ENCODE data around the gene COMT. TPM values are rescaled to one million over a fixed set of nuclear protein-coding genes. Genes with fewer than 3 reads are reported as not detected.

The COMT gene
- total RNA-seq, 2 experiments from 2014 or later = 76.1 to 79.6 TPM

GRCh38 chr22:19993926-19994325 lies 52.4 kb downstream of the COMT start:
- no peak for DNase-seq

GRCh38 chr22:19994851-19995610 lies 53.5 kb downstream of the COMT start:
- Mint-ChIP-seq H3K9me3 (no peaks in the 10 kb centered on the region), H3K4me3 (no peak overlapping the region), H3K27ac (no peak overlapping the region), H3K36me3 (no peaks in the 10 kb centered on the region), H3K27me3 (no peaks in the 10 kb centered on the region), H3K4me1 (no peaks in the 10 kb centered on the region)
- DNase-seq = no peak

More at GRCh38 chr22:19993926-19994325, 52.4 kb downstream of the COMT start:
- H3K9me3 Mint-ChIP-seq = no peaks in the 10 kb centered on the region
- H3K4me1 Mint-ChIP-seq = no peaks in the 10 kb centered on the region
- H3K27ac Mint-ChIP-seq = no peak overlapping the region
- no peaks in the 10 kb centered on the region for H3K27me3 Mint-ChIP-seq
- no peak overlapping the region for H3K4me3 Mint-ChIP-seq
- no peaks in the 10 kb centered on the region for H3K36me3 Mint-ChIP-seq

GRCh38 chr22:19995611-19996339 lies 54.2 kb downstream of the COMT start:
- H3K27me3 Mint-ChIP-seq = no peaks in the 10 kb centered on the region
- no peak for DNase-seq
- no peaks in the 10 kb centered on the region for H3K36me3 Mint-ChIP-seq
- no peaks in the 10 kb centered on the region for H3K4me1 Mint-ChIP-seq
- no peaks in the 10 kb centered on the region for H3K9me3 Mint-ChIP-seq
- no peak overlapping the region for H3K4me3 Mint-ChIP-seq
- H3K27ac Mint-ChIP-seq = no peak overlapping the region

- Mint-ChIP-seq H3K4me1 (no peaks in the 10 kb centered on the region), H3K27ac (no peak overlapping the region), H3K4me3 (no peak overlapping the region), H3K36me3 (no peaks in the 10 kb centered on the region), H3K27me3 (no peaks in the 10 kb centered on the region), H3K9me3 (no peaks in the 10 kb centered on the region)
- no peak for DNase-seq
Observed at GRCh38 chr22:19996694-19997384, 55.3 kb downstream of the COMT start.

- H3K36me3 Mint-ChIP-seq = no peaks in the 10 kb centered on the region
- H3K4me1 Mint-ChIP-seq = no peaks in the 10 kb centered on the region
- DNase-seq = no peak
- no peak overlapping the region for H3K4me3 Mint-ChIP-seq
- no peaks in the 10 kb centered on the region for H3K27me3 Mint-ChIP-seq
- no peak overlapping the region for H3K27ac Mint-ChIP-seq
- H3K9me3 Mint-ChIP-seq = no peaks in the 10 kb centered on the region
Observed at GRCh38 chr22:19997561-19998231, 56.1 kb downstream of the COMT start.

- DNase-seq = no peak
- no peak overlapping the region for H3K27ac Mint-ChIP-seq
- peaks cover 7% of the 10 kb centered on the region for H3K9me3 Mint-ChIP-seq
- no peaks in the 10 kb centered on the region for H3K36me3 Mint-ChIP-seq
- H3K4me3 Mint-ChIP-seq = no peak overlapping the region
- no peaks in the 10 kb centered on the region for H3K4me1 Mint-ChIP-seq
- no peaks in the 10 kb centered on the region for H3K27me3 Mint-ChIP-seq
Observed at GRCh38 chr22:19998232-19998951, 56.8 kb downstream of the COMT start.

GRCh38 chr22:19998991-19999820 lies 57.6 kb downstream of the COMT start:
- Mint-ChIP-seq H3K27ac (no peak overlapping the region), H3K9me3 (peaks cover 14% of the 10 kb centered on the region), H3K27me3 (no peaks in the 10 kb centered on the region), H3K4me3 (no peak overlapping the region), H3K36me3 (no peaks in the 10 kb centered on the region), H3K4me1 (no peaks in the 10 kb centered on the region)
- DNase-seq = no peak

GRCh38 chr22:20000246-20001081 lies 58.9 kb downstream of the COMT start:
- Mint-ChIP-seq H3K27me3 (no peaks in the 10 kb centered on the region), H3K4me1 (no peaks in the 10 kb centered on the region), H3K27ac (no peak overlapping the region), H3K4me3 (no peak overlapping the region), H3K36me3 (no peaks in the 10 kb centered on the region), H3K9me3 (peaks cover 19% of the 10 kb centered on the region)
- no peak for DNase-seq

- Mint-ChIP-seq H3K27me3 (no peaks in the 10 kb centered on the region), H3K36me3 (no peaks in the 10 kb centered on the region)
- no peak for DNase-seq
Observed at GRCh38 chr22:20001082-20001638, 59.6 kb downstream of the COMT start.

GRCh38 chr22:20002128-20002527 lies 60.6 kb downstream of the COMT start:
- DNase-seq = no peak
- peaks cover 19% of the 10 kb centered on the region for H3K9me3 Mint-ChIP-seq
- no peaks in the 10 kb centered on the region for H3K36me3 Mint-ChIP-seq
- H3K27ac Mint-ChIP-seq = no peak overlapping the region
- H3K4me3 Mint-ChIP-seq = no peak overlapping the region
- no peaks in the 10 kb centered on the region for H3K27me3 Mint-ChIP-seq
- no peaks in the 10 kb centered on the region for H3K4me1 Mint-ChIP-seq

More at GRCh38 chr22:20001082-20001638, 59.6 kb downstream of the COMT start:
- H3K9me3 Mint-ChIP-seq = peaks cover 19% of the 10 kb centered on the region
- H3K4me3 Mint-ChIP-seq = no peak overlapping the region
- no peak overlapping the region for H3K27ac Mint-ChIP-seq
- no peaks in the 10 kb centered on the region for H3K4me1 Mint-ChIP-seq

- H3K27me3 Mint-ChIP-seq = no peaks in the 10 kb centered on the region
- no peaks in the 10 kb centered on the region for H3K4me1 Mint-ChIP-seq
- H3K9me3 Mint-ChIP-seq = peaks cover 19% of the 10 kb centered on the region
- no peak overlapping the region for H3K4me3 Mint-ChIP-seq
- H3K36me3 Mint-ChIP-seq = no peaks in the 10 kb centered on the region
- DNase-seq = no peak
- no peak overlapping the region for H3K27ac Mint-ChIP-seq
Observed at GRCh38 chr22:20002636-20003035, 61.1 kb downstream of the COMT start.

- Mint-ChIP-seq H3K4me3 (no peak overlapping the region), H3K36me3 (no peaks in the 10 kb centered on the region), H3K4me1 (no peaks in the 10 kb centered on the region), H3K27me3 (no peaks in the 10 kb centered on the region), H3K9me3 (peaks cover 19% of the 10 kb centered on the region), H3K27ac (no peak overlapping the region)
- no peak for DNase-seq
Observed at GRCh38 chr22:20003304-20003703, 61.7 kb downstream of the COMT start.

- no peak for DNase-seq
- H3K36me3 Mint-ChIP-seq = no peaks in the 10 kb centered on the region
- H3K9me3 Mint-ChIP-seq = peaks cover 19% of the 10 kb centered on the region
- no peak overlapping the region for H3K4me3 Mint-ChIP-seq
- H3K27me3 Mint-ChIP-seq = no peaks in the 10 kb centered on the region
- no peak overlapping the region for H3K27ac Mint-ChIP-seq
- H3K4me1 Mint-ChIP-seq = no peaks in the 10 kb centered on the region
Observed at GRCh38 chr22:20004464-20004863, 62.9 kb downstream of the COMT start.

Measured in activated naive CD8-positive, alpha-beta T cell treated with anti-CD3 and anti-CD28 coated beads for 36 hours (primary cell).